ENCODE data around the gene PRUNE2. TPM values are rescaled to one million over a fixed set of nuclear protein-coding genes. Genes with fewer than 3 reads are reported as not detected.
"Not testable (repeated sequence)": the region's sequence is repeated elsewhere in the genome, so short reads cannot be mapped to it uniquely, and the experiment has no call there.

The PRUNE2 gene
- total RNA-seq: 0.63 and 1.5 TPM in 2 replicates

GRCh38 chr9:76905791-76906646 lies at the start of gene PRUNE2:
PRUNE2 (minus strand) TSS chr9:76906114; CDS start chr9:76905963, 151 bp downstream.
- H3K4me3 ChIP-seq (ENCODE audit: low read depth, low read length): peak within 1 kb of the TSS; percentile 82
- TF ChIP-seq, protein P1, sequence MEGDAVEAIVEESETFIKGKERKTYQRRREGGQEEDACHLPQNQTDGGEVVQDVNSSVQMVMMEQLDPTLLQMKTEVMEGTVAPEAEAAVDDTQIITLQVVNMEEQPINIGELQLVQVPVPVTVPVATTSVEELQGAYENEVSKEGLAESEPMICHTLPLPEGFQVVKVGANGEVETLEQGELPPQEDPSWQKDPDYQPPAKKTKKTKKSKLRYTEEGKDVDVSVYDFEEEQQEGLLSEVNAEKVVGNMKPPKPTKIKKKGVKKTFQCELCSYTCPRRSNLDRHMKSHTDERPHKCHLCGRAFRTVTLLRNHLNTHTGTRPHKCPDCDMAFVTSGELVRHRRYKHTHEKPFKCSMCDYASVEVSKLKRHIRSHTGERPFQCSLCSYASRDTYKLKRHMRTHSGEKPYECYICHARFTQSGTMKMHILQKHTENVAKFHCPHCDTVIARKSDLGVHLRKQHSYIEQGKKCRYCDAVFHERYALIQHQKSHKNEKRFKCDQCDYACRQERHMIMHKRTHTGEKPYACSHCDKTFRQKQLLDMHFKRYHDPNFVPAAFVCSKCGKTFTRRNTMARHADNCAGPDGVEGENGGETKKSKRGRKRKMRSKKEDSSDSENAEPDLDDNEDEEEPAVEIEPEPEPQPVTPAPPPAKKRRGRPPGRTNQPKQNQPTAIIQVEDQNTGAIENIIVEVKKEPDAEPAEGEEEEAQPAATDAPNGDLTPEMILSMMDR (conservative IDR thresholded peaks at IDR 0.05; ENCODE audit: low read depth, low read length): no peak
- no peak for DNase-seq (ENCODE audit: low read depth)

GRCh38 chr9:76955406-76955805 lies 49.5 kb upstream of the PRUNE2 start:
- not testable (repeated sequence) for DNase-seq (ENCODE audit: low read depth); H3K4me3 ChIP-seq (ENCODE audit: low read depth, low read length)

GRCh38 chr9:76949865-76950264 lies 44.0 kb upstream of the PRUNE2 start:
- DNase-seq (ENCODE audit: low read depth): no peak
- TF ChIP-seq, protein P1 (conservative IDR thresholded peaks at IDR 0.05; ENCODE audit: low read depth, low read length): no peak
- H3K4me3 ChIP-seq (ENCODE audit: low read depth, low read length): no peak overlapping the region

DNA sequence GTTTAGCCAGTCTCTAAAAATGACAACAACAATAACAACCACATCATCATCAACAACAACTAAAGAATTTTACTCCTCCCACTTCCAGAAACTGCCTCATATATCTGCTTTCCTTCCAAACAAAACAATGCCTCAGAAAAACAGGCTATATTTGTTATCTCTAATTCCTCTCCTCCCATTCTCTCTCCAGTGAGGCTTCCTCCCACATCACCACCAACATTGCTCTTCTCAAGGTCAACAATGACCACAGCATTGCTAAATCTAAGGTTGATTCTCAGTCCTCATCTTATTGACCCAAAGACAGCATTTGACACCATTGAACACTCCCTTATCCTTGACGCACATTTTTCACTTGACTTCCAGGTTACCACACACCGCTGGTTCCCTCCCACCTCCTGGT lies 38.1 kb upstream of the PRUNE2 start:
- TF ChIP-seq, protein P1 (conservative IDR thresholded peaks at IDR 0.05; ENCODE audit: low read depth, low read length): no peak
- H3K4me3 ChIP-seq (ENCODE audit: low read depth, low read length): no peak overlapping the region
- DNase-seq (ENCODE audit: low read depth): no peak

DNA sequence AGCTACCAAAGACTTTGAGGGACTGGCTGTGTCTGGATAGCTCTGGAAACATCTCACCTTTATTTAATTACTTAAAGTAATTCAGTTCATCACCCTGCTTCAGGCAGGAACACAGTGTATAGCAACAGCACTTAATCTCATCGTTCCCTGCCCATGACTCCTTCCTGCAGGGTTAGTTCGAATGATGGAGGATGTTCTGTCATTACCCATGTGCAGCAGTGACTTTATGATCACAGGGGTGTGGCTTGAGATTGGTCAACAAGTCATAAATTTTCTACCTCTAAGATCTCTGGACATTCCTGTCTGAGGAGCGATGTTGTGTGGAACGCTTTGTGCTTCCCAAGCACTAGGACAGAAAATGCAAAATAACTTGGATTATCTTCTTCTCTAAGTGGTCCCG lies 37.1 kb upstream of the PRUNE2 start:
- TF ChIP-seq, protein P1 (conservative IDR thresholded peaks at IDR 0.05; ENCODE audit: low read depth, low read length): no peak
- H3K4me3 ChIP-seq (ENCODE audit: low read depth, low read length): no peak overlapping the region
- no peak for DNase-seq (ENCODE audit: low read depth)

GRCh38 chr9:76932757-76933156 lies 26.8 kb upstream of the PRUNE2 start:
- H3K4me3 ChIP-seq (ENCODE audit: low read depth, low read length): no peak overlapping the region
- DNase-seq (ENCODE audit: low read depth): peak; percentile 33
- TF ChIP-seq, protein P1 (conservative IDR thresholded peaks at IDR 0.05; ENCODE audit: low read depth, low read length): no peak

- no peak for DNase-seq (ENCODE audit: low read depth)
- H3K4me3 ChIP-seq (ENCODE audit: low read depth, low read length): no peak overlapping the region
- TF ChIP-seq, protein P1 (conservative IDR thresholded peaks at IDR 0.05; ENCODE audit: low read depth, low read length): no peak
Observed at GRCh38 chr9:76932265-76932664, 26.4 kb upstream of the PRUNE2 start.

Data from epithelial cell of proximal tubule (primary cell).